NCI-H146 treated with DMSO at 0.1 percent for 48 hours (cell line): ENCODE data around the gene PLEKHA5.
"Not testable (repeated sequence)": the region's sequence is repeated elsewhere in the genome, so short reads cannot be mapped to it uniquely, and the experiment has no call there.

ENCODE experiments used
- DNase-seq: peaks from one replicate; lab custom pipeline; 2025; ENCODE audit not compliant: unreplicated experiment; lab: John Stamatoyannopoulos, UW

The PLEKHA5 gene

GRCh38 chr12:19311165-19311564, 181.6 kb downstream of the PLEKHA5 start:
- no peak for DNase-seq

GRCh38 chr12:19312637-19313036, 183.1 kb downstream of the PLEKHA5 start:
- DNase-seq: no peak

- DNase-seq: no peak
Measured at GRCh38 chr12:19316425-19316824, 186.9 kb downstream of the PLEKHA5 start.

GRCh38 chr12:19322376-19322775, 192.8 kb downstream of the PLEKHA5 start:
- no peak for DNase-seq

GRCh38 chr12:19323805-19324204, 194.3 kb downstream of the PLEKHA5 start:
- no peak for DNase-seq

GRCh38 chr12:19326102-19326501, 196.6 kb downstream of the PLEKHA5 start:
- DNase-seq: no peak

GRCh38 chr12:19332196-19332595, 202.7 kb downstream of the PLEKHA5 start:
- DNase-seq: no peak

- no peak for DNase-seq
Measured at GRCh38 chr12:19338405-19338804, 208.9 kb downstream of the PLEKHA5 start.

GRCh38 chr12:19350850-19351249, 221.3 kb downstream of the PLEKHA5 start:
- not testable (repeated sequence) for DNase-seq

- no peak for DNase-seq
Measured at GRCh38 chr12:19351346-19351745, 221.8 kb downstream of the PLEKHA5 start.

GRCh38 chr12:19369691-19370148, 240.2 kb downstream of the PLEKHA5 start:
- no peak for DNase-seq

GRCh38 chr12:19373586-19373985, 244.1 kb downstream of the PLEKHA5 start:
- DNase-seq: no peak

- no peak for DNase-seq
Measured at GRCh38 chr12:19375888-19376287, 246.4 kb downstream of the PLEKHA5 start.

GRCh38 chr12:19376691-19377090, 247.2 kb downstream of the PLEKHA5 start:
- no peak for DNase-seq

- no peak for DNase-seq
Measured at GRCh38 chr12:19382111-19382526, 252.6 kb downstream of the PLEKHA5 start.

- DNase-seq: no peak
Measured at GRCh38 chr12:19382563-19382962, 253.0 kb downstream of the PLEKHA5 start.

- DNase-seq: no peak
Measured at GRCh38 chr12:19387161-19387560, 257.6 kb downstream of the PLEKHA5 start.

GRCh38 chr12:19388131-19388549, 258.6 kb downstream of the PLEKHA5 start:
- no peak for DNase-seq

GRCh38 chr12:19390051-19390598, 260.6 kb downstream of the PLEKHA5 start:
- no peak for DNase-seq

- not testable (repeated sequence) for DNase-seq
Measured at GRCh38 chr12:19392644-19393043, 263.1 kb downstream of the PLEKHA5 start.

- DNase-seq: no peak
Measured at GRCh38 chr12:19394385-19394784, 264.9 kb downstream of the PLEKHA5 start.

GRCh38 chr12:19397534-19397933, 268.0 kb downstream of the PLEKHA5 start:
- no peak for DNase-seq
